Limb (tissue), 2 donors: ENCODE data around the gene SLC9A9.
A peak's percentile ranks its signal among the peaks of the same experiment; 100 is the strongest.
"Not testable (repeated sequence)": the region's sequence is repeated elsewhere in the genome, so short reads cannot be mapped to it uniquely, and the experiment has no call there.

ENCODE experiments used
- DNase-seq, 2 donors: peaks; one replicate each; pipeline ENCODE4 v3.0.0-alpha.2; 2016; ENCODE audit errors: extremely low spot score in 2 of 2

Gene SLC9A9

DNA sequence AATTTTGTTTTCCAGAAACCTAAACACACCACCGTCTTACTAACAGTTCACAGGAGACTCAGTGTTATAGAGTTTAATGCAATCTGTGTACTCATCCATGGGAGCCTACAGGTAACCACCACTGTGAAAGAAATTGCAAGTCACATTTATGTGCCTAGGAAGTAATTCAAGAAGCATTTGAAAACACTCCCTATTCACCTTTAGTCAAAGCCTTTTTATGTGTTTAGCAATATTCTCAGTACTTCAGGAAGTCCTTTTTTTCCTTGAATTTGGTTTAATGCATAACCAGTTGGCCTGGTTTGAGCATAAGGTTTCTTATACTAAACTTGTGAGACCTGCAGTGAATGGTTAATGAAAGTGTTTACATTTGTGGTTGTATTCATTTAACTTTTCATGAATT lies 382.6 kb downstream of the SLC9A9 start:
- no peak for DNase-seq

DNA sequence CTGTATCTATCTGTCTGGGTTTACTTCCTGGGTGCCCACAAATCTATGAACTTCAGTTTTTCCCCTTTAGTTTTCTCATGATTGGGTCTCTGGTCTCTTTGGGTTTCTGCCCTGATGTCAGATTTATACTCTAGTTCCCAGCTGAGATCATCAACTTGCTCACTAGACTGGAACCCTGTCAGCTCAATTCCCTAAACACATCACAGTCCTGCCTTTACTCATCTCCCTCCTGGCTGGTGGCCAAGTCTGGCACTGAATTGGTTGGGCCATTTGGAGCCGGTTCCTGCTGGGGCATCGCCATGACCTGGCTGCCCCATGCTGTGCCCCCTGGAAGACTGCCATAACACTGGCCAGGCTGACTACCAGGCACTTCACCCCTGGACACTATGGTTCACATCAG lies 383.4 kb downstream of the SLC9A9 start:
- DNase-seq = no peak

DNA sequence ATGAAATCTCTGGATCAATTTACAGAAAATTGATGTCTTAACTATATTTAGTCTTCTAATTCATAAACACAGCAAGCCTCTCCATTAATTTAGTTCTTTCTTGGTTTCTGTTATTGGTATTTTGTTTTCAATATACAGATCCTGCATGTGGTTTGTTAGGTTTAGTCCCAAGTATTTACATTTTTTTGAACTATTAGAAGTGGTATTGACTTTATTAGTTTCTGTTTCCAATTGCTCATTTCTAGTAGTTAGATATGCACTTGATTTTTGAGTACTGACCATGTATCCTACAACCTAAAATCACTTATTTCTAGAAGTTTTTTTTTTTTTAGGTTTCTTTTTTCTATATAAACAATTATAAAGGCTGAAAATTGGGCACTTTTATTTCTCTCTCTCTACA lies 392.8 kb downstream of the SLC9A9 start:
- no peak for DNase-seq

DNA sequence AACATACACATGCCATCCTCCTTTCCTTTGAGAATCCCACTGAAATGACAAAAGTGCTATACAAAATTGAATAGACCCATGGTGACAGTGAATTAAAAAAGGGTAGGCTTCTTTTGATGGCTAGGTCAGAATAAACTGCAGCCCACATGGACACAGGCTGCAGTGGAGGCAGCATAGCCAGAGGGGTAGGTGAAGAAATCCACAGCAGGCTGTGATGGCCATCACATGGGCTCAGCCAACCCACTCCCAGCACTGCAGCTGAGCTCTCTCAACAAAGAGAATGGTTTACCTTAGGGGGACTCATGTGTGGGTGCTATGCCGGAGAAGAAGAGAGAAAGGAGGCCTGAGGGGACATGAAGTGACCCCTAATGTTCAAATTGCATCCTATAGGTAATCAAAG lies 397.6 kb downstream of the SLC9A9 start:
- no peak for DNase-seq

DNA sequence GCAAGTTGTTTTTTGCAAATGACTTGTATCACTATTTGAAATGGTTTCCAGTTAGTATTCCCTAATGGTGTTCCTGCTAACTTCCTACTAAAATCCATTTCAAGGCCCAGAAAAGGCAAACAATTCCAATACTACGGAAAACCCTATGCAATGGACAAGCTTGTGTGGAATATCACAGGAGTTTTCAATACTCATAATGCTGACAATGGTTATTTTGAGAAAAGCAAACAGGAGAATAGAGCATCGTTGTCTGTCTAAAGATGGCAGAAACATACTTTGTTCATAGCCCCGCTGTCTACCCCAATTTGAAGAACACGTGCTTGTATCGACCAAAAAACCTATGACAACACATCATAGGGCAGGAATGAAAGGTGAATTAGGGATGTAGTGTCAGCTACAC lies 400.8 kb downstream of the SLC9A9 start:
- DNase-seq = no peak

DNA sequence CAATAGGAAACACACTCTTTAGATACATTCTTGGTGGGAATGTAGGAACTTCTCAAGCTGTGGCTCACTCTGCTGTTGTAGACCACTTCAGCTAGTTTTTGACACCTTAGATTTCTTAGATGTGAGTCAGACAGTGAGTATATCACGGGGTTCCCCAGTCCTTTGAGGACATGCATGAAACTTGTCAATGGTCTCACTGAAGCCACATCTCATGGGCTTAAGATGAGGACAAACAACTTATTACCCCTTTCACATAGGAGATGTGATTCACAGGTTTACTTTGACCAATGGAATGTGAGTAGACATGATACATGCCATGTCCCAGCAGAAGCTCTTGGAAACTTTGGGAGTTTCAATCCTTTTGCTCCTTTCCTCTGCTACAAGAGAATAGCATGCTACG lies 403.1 kb downstream of the SLC9A9 start:
- DNase-seq = no peak

DNA sequence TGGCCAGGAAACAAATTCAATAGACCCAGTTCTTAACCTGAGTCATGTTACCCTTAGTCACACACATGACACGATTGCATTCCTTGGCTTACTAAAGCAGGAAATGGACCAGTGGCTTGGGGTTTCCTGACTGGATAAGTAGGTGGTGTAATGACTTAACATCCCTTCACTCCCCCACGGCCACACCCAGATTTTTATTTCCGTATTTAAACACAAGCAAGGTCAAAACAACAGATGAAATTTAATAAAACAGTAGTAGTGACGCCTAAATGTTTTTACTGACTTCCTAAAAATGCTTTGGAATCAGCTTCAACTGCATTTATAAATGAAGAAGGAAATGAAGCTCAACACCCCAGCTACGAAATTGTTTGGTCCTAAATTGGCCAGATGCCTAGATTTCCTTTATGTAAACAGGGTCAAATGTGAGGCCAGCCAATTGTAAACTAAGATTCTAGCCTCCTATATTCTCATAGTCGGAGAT lies 404.4 kb downstream of the SLC9A9 start:
- peak in 1 of 2 donors; percentile 4 for DNase-seq

DNA sequence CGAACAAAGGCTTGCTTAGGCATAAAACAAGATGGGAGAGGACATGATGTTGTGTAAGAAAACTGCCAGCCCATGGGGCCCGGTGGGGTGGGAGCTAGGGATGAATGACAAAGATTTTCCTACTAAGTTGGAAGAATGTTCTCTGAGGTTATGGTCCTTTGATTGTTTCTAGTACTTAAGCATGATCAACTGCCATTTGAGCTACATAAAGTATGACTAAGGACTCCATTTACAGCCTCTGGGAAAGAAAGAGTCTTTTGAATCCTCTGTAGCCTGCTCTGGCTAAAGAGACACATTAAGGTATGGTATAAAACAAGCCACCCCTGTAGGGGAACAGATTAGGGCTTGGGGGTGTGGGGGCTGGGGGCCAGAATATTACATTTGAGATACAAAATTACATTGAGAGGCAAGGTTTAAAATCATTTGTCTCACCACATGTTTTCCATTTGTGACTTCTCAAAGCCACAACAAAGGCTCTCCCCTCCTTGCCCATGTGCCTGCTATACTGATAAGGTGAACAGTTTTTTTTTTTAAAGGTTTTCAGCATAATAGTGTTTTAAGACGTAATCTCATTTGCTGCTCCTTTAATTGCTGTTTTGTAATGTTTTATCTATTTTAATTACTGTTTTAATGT lies 405.3 kb downstream of the SLC9A9 start:
- DNase-seq = no peak

DNA sequence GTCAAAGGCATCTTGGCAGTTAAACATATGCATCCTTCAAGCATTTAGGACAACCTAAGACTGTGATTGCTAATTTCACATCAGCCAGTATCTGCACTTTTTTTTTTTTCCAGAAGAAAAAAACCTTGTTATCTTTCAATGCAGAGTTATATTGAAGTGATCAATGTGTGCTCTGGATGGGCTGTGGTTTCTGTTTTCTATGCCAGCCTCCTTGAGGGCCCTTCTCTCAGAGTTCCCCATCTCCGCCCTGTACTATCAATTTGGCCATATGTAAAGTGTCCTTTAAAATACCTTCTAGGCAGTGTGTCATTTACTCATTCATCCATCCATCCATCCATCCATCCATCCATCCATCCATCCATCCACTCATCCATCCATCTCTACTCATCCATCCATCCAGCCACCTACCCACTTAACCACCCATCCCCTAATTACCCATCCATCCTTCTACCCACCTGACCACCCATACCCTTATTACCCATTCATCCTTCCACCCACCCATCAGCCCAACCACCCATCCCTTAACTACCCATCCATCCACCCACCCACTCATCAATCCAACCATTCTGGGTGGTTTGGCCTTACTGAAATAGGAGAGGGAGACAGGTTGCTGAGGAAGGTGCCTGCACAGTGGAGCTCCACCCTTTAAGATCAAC lies 406.6 kb downstream of the SLC9A9 start:
- no peak for DNase-seq

DNA sequence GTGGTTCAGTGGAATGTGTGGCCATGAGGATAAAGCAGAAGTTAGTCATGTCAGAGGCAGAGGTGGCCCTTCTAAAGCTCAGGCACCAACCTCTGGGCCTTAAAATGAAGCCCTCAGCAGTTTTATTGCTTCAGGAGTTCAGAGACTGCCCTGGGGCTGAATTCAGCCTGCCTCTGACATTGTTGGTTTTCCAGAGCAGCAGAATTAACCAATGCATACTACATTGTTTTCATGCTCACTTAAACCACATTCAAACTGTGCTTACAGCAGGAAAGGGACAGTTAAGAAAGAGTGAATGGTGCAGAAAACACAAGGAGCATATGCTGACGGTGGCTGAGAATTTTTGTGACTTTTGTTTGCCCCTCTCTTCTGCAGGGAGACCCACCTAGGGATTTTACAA lies 408.5 kb downstream of the SLC9A9 start:
- DNase-seq = no peak

DNA sequence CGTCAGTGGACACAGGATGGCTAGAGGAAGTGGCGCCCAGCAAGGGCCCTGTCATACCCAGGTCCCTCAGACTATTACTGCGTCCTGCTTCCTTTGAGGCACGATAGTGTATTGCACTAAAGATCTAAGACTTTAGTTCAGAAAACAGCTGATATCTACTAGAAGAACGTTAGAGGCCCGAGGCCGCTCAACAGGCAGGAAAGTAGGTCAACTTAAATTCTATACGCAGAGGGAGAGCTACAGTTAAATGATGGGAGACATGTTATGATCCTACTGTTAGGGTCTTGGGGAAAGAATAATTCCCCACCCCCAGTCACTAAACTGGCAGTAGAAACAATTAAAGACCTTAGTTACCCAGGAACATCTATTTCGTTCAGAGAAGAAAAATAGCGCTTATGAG lies 410.9 kb downstream of the SLC9A9 start:
- DNase-seq = no peak

DNA sequence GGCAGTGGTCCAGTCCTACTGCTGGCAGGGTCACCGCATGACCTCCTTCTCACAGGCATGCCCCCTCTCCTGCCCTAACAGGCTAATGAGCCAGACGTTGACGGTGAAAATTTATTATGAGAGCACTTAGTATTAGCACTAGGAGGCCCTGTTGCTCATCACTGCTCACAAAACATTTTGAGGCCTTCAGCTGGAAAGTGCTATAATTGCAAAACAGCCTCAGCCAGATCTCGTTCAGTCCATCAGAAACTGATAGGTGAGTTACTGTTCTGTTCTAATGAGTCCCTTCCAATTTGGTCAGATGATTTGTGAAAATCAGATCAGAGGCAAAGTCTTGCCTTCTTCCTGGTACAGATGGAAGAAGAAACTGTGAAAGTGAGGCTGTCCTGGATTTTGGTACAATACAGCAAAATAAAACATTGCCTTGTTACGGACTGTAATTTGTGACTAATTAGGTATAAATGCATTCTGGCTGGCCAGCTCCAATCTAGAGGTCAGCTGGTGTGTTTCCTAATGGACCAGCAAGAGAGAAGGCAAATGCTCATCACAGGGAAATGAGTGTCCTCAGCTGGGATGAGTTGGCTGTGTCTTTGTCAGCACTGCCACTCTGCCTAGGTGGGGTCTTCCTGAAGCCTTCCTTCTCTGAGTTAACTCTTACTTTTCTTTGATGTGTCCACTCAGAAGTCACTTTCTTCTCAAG lies 411.9 kb downstream of the SLC9A9 start:
- no peak for DNase-seq

DNA sequence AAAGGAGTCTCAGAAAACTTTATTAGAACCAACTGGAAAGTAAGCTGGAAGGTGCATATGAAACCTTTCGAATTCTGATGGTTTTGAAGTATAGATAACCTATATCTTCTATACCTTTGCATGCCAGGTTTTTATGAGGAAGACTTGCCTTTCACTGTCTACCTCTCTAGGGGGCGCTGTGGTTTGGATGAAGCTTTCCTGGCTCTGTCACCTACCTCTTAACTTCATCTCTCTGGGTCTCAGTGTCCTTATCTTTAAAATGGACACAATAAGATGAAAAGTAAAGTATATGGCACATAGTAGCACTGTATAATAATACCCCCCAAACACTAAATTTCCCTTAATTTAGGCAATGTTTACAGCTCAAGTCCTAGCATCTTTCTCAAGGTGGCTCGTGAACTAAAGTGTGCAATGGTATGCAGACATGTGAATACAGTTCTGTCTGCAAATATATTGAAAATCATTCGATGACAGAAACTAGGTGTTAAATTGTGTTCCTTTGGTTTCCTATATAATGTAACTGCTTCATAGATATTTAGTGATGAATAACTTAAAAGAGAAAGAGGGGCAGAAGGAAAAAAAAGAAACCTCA lies 414.4 kb downstream of the SLC9A9 start:
- DNase-seq = no peak

DNA sequence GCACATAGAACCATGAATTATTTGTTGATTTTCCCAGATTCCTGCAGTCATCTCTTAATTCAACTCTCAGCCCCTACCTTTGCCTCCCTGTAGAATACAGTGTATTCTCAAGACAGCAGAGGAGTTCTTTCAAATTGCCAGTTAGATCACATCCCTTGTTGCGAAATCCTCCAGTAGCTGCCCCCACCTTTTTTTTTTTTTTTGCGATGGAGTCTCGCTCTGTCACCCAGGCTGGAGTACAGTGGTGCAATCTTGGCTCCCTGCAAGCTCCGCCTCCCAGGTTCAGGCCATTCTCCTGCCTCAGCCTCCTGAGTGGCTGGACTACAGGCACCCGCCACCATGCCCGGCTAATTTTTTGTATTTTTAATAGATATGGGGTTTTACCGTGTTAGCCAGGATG lies 417.0 kb downstream of the SLC9A9 start:
- not testable (repeated sequence) for DNase-seq

DNA sequence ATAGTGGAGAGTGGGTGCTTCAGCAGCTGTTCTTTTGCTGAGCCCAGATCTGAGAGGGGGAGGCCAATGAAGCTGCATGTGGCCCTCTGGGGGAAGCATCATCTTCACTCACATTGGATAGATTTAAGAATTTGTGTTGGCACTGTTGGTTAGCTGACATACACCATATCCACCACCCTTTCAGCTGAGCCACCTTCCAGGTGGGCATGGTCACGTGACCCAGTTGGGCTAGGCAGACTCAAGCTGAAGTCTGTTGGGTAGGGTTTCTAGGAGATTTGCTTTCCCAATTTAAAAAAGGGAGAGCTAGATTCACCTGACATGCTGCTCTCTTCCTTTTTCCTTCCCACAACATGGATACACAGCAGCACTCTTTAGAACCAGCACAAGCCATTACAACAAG lies 417.7 kb downstream of the SLC9A9 start:
- no peak for DNase-seq

DNA sequence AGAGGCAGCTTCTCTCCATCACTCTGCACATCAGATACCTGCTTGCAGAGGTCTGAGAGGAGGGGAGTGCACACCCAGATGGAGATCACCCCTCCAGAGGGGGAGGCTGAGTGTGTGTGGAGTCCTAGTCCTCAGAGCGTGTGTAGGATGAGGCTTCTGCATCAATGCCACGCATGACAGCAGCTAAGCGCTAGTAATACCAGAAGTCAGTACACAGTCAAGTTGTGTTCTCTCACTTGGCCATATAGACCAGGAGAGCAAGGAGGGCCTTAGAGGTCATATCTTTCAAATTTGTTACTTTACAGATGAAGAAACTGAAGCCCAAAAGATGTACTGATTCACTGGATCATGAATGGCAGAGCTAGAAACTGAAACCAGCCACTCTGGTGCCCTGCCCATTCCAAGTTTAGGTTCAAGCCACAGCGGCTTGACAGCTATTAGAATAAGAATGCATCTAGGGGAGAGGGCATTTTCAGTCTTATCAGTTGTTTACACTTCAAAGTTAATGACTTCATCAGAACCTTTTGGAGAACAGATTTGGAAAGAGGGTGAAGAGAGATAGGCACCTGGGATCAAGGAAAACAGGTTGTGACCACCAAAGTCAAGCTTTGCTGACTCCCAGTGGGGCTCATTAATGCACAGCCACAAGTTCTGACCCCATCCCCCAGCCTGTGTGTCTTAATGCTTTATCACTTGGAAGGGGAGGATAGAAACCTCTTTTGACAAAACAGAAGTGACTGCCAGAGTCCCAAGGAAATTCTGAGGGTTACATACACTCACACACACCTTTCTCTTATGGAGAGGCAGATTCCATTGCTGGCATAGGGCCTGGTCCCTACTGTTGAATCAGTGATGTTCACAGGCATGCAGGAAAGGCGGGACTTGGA lies 418.4 kb downstream of the SLC9A9 start:
- DNase-seq = no peak

DNA sequence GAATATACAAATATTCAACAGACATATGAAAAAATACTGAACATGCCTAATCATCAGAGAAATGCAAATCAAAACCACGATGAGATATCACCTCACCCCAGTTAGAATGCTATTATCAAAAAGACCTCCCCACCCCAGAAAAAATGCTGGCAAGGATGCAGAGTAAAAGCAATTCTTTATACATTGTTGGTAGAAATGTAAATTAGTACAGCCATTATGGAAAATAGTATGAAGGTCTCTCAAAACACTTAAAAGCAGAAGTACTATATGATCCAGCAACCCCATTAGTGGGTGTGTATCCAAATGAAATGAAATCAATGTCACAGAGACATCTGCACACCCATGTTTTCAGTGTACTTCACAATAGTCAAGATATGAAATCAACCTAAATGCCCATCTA lies 420.0 kb downstream of the SLC9A9 start:
- DNase-seq = no peak

DNA sequence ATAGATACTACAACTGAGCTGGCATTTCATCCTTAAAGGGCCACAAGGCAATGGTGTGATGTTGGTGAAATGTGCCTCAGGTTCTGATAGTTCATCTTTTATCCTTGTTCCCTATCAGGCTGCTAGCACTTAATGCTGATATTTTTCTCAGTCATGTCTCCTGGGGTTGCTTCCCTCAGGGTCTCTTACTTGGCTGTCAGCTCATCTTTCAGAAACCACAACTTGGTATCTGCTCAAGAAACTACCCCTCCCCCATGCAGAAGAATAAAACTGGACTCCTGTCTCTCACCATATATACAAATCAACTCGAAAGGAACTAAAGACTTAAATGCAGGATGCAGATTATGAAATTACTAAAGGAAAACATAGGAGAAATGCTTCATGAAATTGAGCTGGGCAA lies 420.6 kb downstream of the SLC9A9 start:
- no peak for DNase-seq

DNA sequence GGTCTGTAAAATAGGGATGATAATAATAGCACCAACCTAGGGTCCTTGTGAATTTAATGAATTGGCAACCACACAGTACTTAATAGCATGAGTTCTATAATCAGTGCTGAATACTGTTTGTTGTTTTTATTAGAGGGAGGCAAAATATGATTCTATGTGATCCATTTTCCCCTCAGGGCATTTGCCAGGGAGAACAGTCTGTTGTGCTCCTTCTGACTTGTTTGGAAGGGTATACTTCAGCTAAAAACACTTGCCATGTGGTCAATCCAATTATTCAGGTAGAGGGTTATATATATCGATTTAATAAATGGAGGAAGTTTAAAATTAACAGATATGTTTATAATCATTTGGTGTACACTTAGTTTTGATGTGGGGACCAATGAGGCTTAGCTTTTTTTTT lies 423.4 kb downstream of the SLC9A9 start:
- DNase-seq = no peak

DNA sequence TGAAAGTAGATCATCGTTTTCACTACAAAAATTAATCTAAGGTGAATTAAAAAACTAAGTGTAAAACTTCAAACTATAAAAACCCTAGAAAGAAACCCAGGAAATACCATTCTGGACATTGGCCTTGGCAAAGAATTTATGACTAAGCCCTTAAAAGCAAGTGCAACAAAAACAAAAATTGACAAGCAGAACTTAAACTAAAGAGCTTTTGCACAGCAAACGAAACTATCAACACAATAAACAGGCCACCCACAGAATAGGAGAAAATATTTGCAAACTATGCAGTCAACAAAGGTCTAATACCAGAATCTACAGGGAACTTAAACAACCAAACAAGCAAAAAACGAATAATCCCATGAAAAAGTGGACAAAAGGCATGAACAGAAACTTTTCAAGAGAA lies 426.7 kb downstream of the SLC9A9 start:
- DNase-seq = no peak

DNA sequence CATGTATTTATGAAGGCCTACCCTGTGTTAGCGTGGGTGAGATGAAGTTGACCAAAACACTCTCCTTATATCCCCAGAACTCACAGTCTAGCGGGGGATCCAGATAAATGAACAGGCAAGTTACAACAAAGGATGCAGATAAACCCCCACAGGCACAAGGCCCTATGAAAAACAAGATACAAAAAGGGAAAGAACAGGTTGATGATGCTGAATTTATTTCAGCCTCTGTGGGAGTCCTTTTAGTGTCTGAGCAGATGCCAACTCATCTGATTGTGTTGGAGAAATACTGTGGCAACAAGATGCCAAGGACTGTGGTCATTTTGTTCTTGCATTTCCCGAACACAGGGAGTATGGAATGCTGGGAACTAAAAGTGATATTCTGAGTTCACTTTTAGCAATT lies 428.7 kb downstream of the SLC9A9 start:
- no peak for DNase-seq
